Measurements from ENCODE around the gene H6PD.

The H6PD gene

DNA sequence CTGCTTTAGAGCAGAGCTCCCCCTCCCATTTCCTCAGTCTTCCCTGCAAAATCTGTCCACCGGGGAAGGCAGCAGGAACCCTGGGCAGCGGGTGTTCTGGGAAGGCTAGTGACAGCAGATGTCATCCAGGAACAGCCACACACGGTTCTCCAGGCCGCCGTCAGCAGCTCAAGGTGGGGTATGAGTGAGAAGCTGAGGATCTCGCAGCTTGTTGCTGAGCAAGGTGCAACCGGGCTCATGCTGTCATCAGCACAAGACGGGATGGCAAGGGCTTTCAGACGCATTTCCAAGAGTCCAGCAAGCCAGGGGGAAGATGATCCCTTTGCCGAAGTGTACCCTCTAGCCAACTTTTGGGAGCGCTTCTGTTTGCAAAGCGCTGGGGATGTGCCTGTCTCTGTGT lies 35.1 kb downstream of the H6PD start:
- no peak for FAIRE-seq
- TF ChIP-seq CTCF (IDR thresholded peaks at IDR 0.05; ENCODE audit: insufficient read depth, missing control alignments) = no peak
- DNase-seq (ENCODE audit: insufficient read length, low spot score) = no peak

- no peak for FAIRE-seq
- no peak for TF ChIP-seq CTCF (IDR thresholded peaks at IDR 0.05; ENCODE audit: insufficient read depth, missing control alignments)
- no peak for DNase-seq (ENCODE audit: insufficient read length, low spot score)
Observed at GRCh38 chr1:9270290-9270883, 35.8 kb downstream of the H6PD start.

- TF ChIP-seq CTCF (IDR thresholded peaks at IDR 0.05; ENCODE audit: insufficient read depth, missing control alignments) = no peak
- DNase-seq (ENCODE audit: insufficient read length, low spot score) (no peak), FAIRE-seq (no peak)
Observed at GRCh38 chr1:9271283-9271682, 36.7 kb downstream of the H6PD start.

- FAIRE-seq = no peak
- TF ChIP-seq CTCF (IDR thresholded peaks at IDR 0.05; ENCODE audit: insufficient read depth, missing control alignments) = no peak
- no peak for DNase-seq (ENCODE audit: insufficient read length, low spot score)
Observed at GRCh38 chr1:9271861-9272595, 37.5 kb downstream of the H6PD start.

DNA sequence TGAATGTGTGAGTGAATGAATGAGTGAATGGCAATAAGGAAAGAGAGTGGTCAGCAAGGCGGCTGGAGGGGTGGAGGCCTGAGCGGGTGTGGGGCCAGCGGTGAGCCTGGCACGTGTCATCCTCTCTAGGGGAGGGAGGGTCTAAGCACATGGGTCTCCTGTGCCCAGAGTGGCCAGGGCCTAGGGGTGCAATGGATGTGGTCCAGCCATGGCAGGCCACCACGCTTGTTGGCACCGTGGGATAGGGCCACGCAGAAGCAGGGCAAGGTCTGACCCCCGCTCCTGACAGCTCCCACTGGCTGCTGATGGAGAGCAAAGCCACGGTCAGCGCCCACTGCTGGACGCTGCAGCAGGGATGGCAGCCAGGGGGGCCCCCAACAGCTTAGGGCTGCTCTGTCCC lies 38.6 kb downstream of the H6PD start:
- no peak for DNase-seq (ENCODE audit: insufficient read length, low spot score)
- FAIRE-seq = no peak
- no peak for TF ChIP-seq CTCF (IDR thresholded peaks at IDR 0.05; ENCODE audit: insufficient read depth, missing control alignments)

DNA sequence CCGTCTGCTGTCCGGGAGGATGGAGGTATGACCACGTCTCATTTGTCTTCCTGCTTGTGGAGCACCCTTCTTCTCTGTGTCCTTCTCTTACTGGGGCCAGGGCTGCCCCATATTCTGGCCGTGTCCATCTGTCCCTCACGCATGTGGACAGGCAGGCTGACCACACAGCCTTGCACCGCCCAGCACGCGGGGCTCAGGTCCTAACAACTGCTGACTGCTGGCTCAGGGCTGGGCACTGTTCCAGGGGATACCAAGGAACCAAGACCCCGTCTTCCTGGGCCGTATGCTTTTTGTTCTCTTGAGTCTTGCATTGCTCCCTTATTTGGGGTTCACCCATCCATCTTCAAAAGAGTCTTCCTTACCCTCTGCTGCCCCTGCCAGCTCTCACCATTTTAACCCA lies 40.6 kb downstream of the H6PD start:
- DNase-seq (ENCODE audit: insufficient read length, low spot score) (no peak), FAIRE-seq (no peak)
- no peak for TF ChIP-seq CTCF (IDR thresholded peaks at IDR 0.05; ENCODE audit: insufficient read depth, missing control alignments)

DNA sequence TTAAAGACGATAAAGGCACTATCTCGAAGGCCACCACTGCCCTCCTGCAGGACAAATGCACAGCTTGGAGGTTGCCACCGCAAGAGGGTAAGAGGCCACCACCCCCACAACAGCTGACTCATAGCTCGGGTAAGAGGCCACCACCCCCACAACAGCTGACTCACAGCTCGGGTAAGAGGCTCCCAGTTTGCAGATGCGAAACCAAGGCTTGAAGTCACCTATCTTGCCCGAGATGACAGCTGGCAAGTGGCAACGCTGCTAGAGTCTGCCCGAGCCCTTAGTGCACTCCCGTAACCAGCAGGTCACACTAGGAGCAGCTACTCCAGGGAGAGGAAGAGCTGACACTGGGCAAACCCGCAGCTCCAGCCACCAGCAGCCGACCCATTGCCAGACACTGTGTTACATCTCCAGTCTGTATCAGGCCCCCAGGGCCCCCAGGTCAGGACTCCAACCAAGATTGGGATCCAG lies 41.0 kb downstream of the H6PD start:
- no peak for TF ChIP-seq CTCF (IDR thresholded peaks at IDR 0.05; ENCODE audit: insufficient read depth, missing control alignments)
- DNase-seq (ENCODE audit: insufficient read length, low spot score) (no peak), FAIRE-seq (no peak)

All from D721Med (cell line).